ENCODE measurements around the gene LECT2.

Gene LECT2

DNA sequence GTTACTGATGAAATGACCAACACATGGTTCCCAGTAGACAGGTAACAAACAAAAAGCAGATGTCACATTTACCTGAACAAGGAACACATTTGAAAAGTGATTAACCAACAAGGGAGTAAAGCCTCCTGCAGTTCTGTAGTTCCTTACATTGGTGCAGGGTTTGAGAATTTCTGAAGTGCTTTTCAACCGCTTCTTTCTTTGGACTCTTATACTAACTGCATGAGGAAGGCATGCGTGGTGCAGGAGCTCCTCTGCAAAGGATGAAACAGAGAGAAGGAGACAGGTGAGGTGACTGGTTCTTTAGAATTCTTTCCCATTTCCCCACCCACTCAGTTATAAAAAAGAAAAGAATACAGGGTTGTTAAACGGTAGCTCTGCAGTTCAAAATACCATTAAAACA is 54.5 kb downstream of the LECT2 start:
- no peaks in the 10 kb centered on the region for H3K9me3 Mint-ChIP-seq
- H3K4me1 Mint-ChIP-seq: no peaks in the 10 kb centered on the region
- DNase-seq (ENCODE audit: low spot score in 2 of 2): no peak
- H3K36me3 Mint-ChIP-seq: no peaks in the 10 kb centered on the region
- no peak overlapping the region for H3K4me3 Mint-ChIP-seq
- H3K27ac Mint-ChIP-seq: no peak overlapping the region
- ATAC-seq (ENCODE audit: low read depth): no peak
- H3K27me3 Mint-ChIP-seq: peaks cover 10% of the 10 kb centered on the region

DNA sequence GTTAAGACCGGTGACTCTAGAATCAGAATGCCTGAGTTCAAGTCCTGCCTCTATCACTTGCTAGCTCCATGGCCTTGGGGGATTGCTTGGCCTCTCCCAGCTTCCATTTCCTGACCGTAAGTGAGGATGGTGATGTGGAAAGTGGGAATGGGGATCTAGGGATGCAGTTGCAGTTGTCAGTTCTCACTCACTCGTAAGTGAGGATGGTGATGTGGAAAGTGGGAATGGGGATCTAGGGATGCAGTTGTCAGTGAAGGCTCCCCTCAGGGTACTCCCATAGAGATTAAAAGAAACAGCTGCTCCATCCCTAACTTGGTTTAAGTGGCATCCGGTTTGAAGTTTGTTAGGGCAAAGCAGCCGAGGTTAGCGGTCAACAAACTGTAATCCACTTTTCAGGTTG is 56.1 kb downstream of the LECT2 start:
- Mint-ChIP-seq H3K9me3 (no peaks in the 10 kb centered on the region), H3K27ac (no peak overlapping the region), H3K4me3 (no peak overlapping the region), H3K36me3 (no peaks in the 10 kb centered on the region), H3K27me3 (peaks cover 10% of the 10 kb centered on the region), H3K4me1 (no peaks in the 10 kb centered on the region)
- ATAC-seq (ENCODE audit: low read depth) (no peak), DNase-seq (ENCODE audit: low spot score in 2 of 2) (no peak)
